KG1 (cell line): ENCODE results near the gene CSF1R.

ENCODE experiments used
- DNase-seq: peaks from one replicate; lab custom pipeline; 2025; lab: John Stamatoyannopoulos, UW

The CSF1R gene

GRCh38 chr5:150120617-150121447 lies 34.5 kb upstream of the CSF1R start:
- no peak for DNase-seq

GRCh38 chr5:150120062-150120441 lies 33.7 kb upstream of the CSF1R start:
- no peak for DNase-seq

- DNase-seq: no peak
These were observed 33.2 kb upstream of the CSF1R start for GRCh38 chr5:150119421-150120061.

- DNase-seq: no peak
These were observed 32.3 kb upstream of the CSF1R start for GRCh38 chr5:150118561-150119229.

GRCh38 chr5:150117945-150118560 lies 31.7 kb upstream of the CSF1R start:
- no peak for DNase-seq

GRCh38 chr5:150116667-150117400 lies 30.5 kb upstream of the CSF1R start:
- DNase-seq: no peak

- no peak for DNase-seq
These were observed 28.5 kb upstream of the CSF1R start for GRCh38 chr5:150114773-150115408.

GRCh38 chr5:150114102-150114641 lies 27.8 kb upstream of the CSF1R start:
- no peak for DNase-seq

GRCh38 chr5:150113047-150113744 lies 26.8 kb upstream of the CSF1R start:
- no peak for DNase-seq

GRCh38 chr5:150112201-150113046 lies 26.1 kb upstream of the CSF1R start:
- DNase-seq: no peak

GRCh38 chr5:150111122-150111521 lies 24.8 kb upstream of the CSF1R start:
- DNase-seq: no peak

- no peak for DNase-seq
These were observed 23.6 kb upstream of the CSF1R start for GRCh38 chr5:150109921-150110320.

- DNase-seq: no peak
These were observed 22.6 kb upstream of the CSF1R start for GRCh38 chr5:150108711-150109514.

GRCh38 chr5:150107909-150108447 lies 21.6 kb upstream of the CSF1R start:
- DNase-seq: no peak

- no peak for DNase-seq
These were observed 20.5 kb upstream of the CSF1R start for GRCh38 chr5:150106674-150107426.

- no peak for DNase-seq
These were observed 19.7 kb upstream of the CSF1R start for GRCh38 chr5:150105928-150106615.

GRCh38 chr5:150104550-150104870 lies 18.2 kb upstream of the CSF1R start:
- DNase-seq: no peak
